ENCODE results near the gene CFAP99. TPM values are rescaled to one million over a fixed set of nuclear protein-coding genes. Genes with fewer than 3 reads are reported as not detected.

The CFAP99 gene
- total and polyA plus RNA-seq, 4 experiments from 2014 or later = 0.12 to 0.19 TPM; not detected in 2

DNA sequence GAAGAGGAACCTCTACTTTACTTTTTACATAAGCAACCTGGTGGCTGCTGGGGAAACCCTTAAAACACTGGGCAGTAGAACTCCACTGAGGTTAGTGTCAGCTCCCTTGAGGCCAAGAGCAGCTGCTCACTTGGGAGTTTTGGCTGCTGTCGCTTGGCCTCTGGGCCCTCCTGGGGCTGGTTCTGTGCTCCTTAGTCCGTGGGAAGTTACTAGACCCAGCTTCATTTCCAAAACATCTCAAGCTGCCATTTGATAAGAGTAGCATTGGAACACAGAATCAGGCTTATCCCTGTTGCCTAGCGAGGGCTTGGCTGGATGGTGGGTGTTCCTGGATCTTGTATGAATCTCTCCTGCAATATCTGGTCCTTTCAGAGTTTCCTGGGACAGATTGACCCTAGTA is 76.2 kb downstream of the CFAP99 start:
- Mint-ChIP-seq H3K9me3 (peaks cover 0 to 2% (median 0%) of the 10 kb centered on the region in 8 donors), H3K27me3 (no peaks in the 10 kb centered on the region), H3K27ac (peak overlapping the region in 3 of 7 donors; percentile 19 to 60 (median 35)), H3K36me3 (peaks cover 33 to 68% of the 10 kb centered on the region in 2 donors), H3K4me1 (peaks cover 6 to 13% (median 8%) of the 10 kb centered on the region in 4 donors), H3K4me3 (no peak overlapping the region)
- intact Hi-C loops (cut with micrococcal nuclease) = no loop called here
- no peaks in the 10 kb centered on the region for H3K27me3 ChIP-seq (ENCODE audit: insufficient read depth, low read length)
- no peak overlapping the region for H3K4me3 ChIP-seq (ENCODE audit: low read length in 2 of 2)
- H3K9me3 ChIP-seq (ENCODE audit: control insufficient read depth in 1 of 2, low read length in 2 of 2) = no peaks in the 10 kb centered on the region
- POLR2A ChIA-PET (ENCODE audit: partially characterized antibody) = interaction anchor here (1.3 to 1.4 kb wide), 2 partner anchors 10 to 26 kb away, joined by 3 to 4 read pairs; partner anchors contain the start of gene RNF4
- H3K4me1 ChIP-seq (ENCODE audit: insufficient read depth, low read length) = no peaks in the 10 kb centered on the region
- peaks cover 65% of the 10 kb centered on the region for H3K36me3 ChIP-seq (ENCODE audit: insufficient read depth, low read length)
- CTCF ChIA-PET (ENCODE audit: partially characterized antibody) = no interaction called here
- DNase-seq = no peak
- no peak overlapping the region for H3K27ac ChIP-seq (ENCODE audit: low read depth, low read length)

DNA sequence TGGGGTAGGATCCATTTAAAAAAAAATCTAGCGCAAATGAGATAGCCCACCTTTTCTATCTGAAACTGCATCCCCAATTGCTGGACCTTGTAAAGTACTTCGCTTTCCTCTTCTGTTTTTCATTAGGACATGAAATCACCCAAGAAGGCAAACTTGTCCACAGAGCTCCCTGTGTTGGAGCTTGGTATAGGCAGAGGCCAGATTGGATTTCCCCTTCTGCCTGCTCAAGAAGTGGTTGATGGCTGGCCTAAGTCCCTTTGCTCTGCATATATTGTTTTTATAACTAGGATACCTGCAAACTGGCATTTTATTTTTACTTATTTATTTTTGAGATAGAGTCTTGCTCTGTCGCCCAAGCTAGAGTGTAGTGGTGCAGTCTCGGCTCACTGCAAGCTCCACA is 78.6 kb downstream of the CFAP99 start:
- no peak overlapping the region for H3K4me3 Mint-ChIP-seq
- POLR2A ChIA-PET (ENCODE audit: partially characterized antibody) = interaction anchor here (1.4 kb wide), 1 partner anchor 11 kb away, joined by 3 read pairs; no protein-coding TSS in a partner anchor
- peaks cover 6 to 11% (median 6%) of the 10 kb centered on the region in 4 donors for H3K4me1 Mint-ChIP-seq

DNA sequence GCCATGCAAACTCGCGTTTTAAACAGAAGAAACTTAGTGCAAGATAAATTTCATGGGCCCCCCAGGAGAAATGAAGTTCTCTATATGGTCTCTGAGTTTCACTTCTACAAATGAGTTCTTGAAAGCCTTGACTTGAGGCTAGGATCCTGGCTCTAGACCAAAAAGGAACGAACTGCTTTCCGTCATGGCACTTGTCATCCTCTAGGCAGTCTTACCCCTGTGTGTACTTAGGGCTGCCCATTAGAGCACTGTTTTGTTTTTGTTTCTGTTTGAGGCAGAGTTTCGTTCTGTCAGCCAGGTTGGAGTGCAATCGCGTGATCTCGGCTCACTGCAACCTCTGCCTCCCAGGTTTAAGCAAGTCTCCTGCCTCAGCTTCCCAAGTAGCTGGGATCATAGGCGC is 79.2 kb downstream of the CFAP99 start:
- DNase-seq = no peak
- H3K4me1 ChIP-seq (ENCODE audit: insufficient read depth, low read length) = no peaks in the 10 kb centered on the region
- Mint-ChIP-seq H3K4me1 (peaks cover 2 to 11% (median 4%) of the 10 kb centered on the region in 4 donors), H3K36me3 (peaks cover 24 to 69% of the 10 kb centered on the region in 2 donors), H3K4me3 (no peak overlapping the region), H3K9me3 (peaks cover 0 to 2% (median 0%) of the 10 kb centered on the region in 8 donors), H3K27ac (peak overlapping the region in 1 of 7 donors; percentile 65), H3K27me3 (no peaks in the 10 kb centered on the region)
- H3K27ac ChIP-seq (ENCODE audit: low read depth, low read length) = no peak overlapping the region
- peaks cover 60% of the 10 kb centered on the region for H3K36me3 ChIP-seq (ENCODE audit: insufficient read depth, low read length)
- CTCF ChIA-PET (ENCODE audit: partially characterized antibody) = no interaction called here
- POLR2A ChIA-PET (ENCODE audit: partially characterized antibody) = no interaction called here
- H3K27me3 ChIP-seq (ENCODE audit: insufficient read depth, low read length) = no peaks in the 10 kb centered on the region
- no peak overlapping the region for H3K4me3 ChIP-seq (ENCODE audit: low read length in 2 of 2)
- H3K9me3 ChIP-seq (ENCODE audit: control insufficient read depth in 1 of 2, low read length in 2 of 2) = no peaks in the 10 kb centered on the region
- intact Hi-C loops (cut with micrococcal nuclease) = no loop called here

More for the DNA sequence above, 78.6 kb downstream of the CFAP99 start:
- CTCF ChIA-PET (ENCODE audit: partially characterized antibody) = no interaction called here
- Histone ChIP-seq H3K9me3 (ENCODE audit: control insufficient read depth in 1 of 2, low read length in 2 of 2) (no peaks in the 10 kb centered on the region), H3K4me3 (ENCODE audit: low read length in 2 of 2) (no peak overlapping the region), H3K27ac (ENCODE audit: low read depth, low read length) (no peak overlapping the region), H3K36me3 (ENCODE audit: insufficient read depth, low read length) (peaks cover 66% of the 10 kb centered on the region), H3K4me1 (ENCODE audit: insufficient read depth, low read length) (no peaks in the 10 kb centered on the region), H3K27me3 (ENCODE audit: insufficient read depth, low read length) (no peaks in the 10 kb centered on the region)
- H3K27ac Mint-ChIP-seq = peak overlapping the region in 2 of 7 donors; percentile 52 to 60
- intact Hi-C loops (cut with micrococcal nuclease) = no loop called here
- peaks cover 0 to 2% (median 0%) of the 10 kb centered on the region in 8 donors for H3K9me3 Mint-ChIP-seq
- H3K36me3 Mint-ChIP-seq = peaks cover 30 to 75% of the 10 kb centered on the region in 2 donors
- no peak for DNase-seq
- no peaks in the 10 kb centered on the region for H3K27me3 Mint-ChIP-seq

DNA sequence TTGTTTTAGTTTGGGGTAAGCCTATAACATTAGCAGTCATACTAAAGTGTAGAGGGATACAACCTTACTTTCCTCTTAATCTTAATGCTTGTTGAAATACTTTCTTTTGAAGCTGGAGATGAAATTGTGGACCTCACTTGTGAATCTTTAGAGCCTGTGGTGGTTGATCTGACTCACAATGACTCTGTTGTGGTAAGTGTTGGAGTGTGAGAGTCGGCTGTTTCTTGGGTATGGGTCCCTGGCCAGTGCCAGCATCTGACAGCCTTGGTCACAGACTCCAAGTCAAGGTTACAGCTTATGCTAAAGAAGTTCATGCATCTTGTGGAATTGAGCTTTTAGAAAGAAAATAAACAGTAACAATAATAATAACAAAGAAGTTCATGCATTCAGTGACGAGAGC is 81.8 kb downstream of the CFAP99 start:
- peaks cover 0 to 19% (median 10%) of the 10 kb centered on the region in 4 donors for H3K4me1 Mint-ChIP-seq
- Histone ChIP-seq H3K36me3 (ENCODE audit: insufficient read depth, low read length) (peaks cover 56% of the 10 kb centered on the region), H3K4me1 (ENCODE audit: insufficient read depth, low read length) (no peaks in the 10 kb centered on the region), H3K4me3 (ENCODE audit: low read length in 2 of 2) (no peak overlapping the region), H3K27me3 (ENCODE audit: insufficient read depth, low read length) (no peaks in the 10 kb centered on the region), H3K9me3 (ENCODE audit: control insufficient read depth in 1 of 2, low read length in 2 of 2) (no peaks in the 10 kb centered on the region), H3K27ac (ENCODE audit: low read depth, low read length) (no peak overlapping the region)
- H3K27me3 Mint-ChIP-seq = no peaks in the 10 kb centered on the region
- H3K9me3 Mint-ChIP-seq = peaks cover 0 to 2% (median 0%) of the 10 kb centered on the region in 8 donors
- H3K36me3 Mint-ChIP-seq = peaks cover 16 to 71% of the 10 kb centered on the region in 2 donors
- H3K27ac Mint-ChIP-seq = peak overlapping the region in 2 of 7 donors; percentile 12 to 50
- no peak overlapping the region for H3K4me3 Mint-ChIP-seq
- DNase-seq = no peak
- ChIA-PET POLR2A (ENCODE audit: partially characterized antibody) (interaction anchor here (0.5 kb wide), 1 partner anchor 36 kb away, joined by 3 read pairs; the partner anchor contains the start of gene FAM193A), CTCF (ENCODE audit: partially characterized antibody) (no interaction called here)
- intact Hi-C loops (cut with micrococcal nuclease) = loop anchor here (5.0 kb wide), 1 partner anchor 33 kb away; the partner anchor contains the start of gene RNF4

DNA sequence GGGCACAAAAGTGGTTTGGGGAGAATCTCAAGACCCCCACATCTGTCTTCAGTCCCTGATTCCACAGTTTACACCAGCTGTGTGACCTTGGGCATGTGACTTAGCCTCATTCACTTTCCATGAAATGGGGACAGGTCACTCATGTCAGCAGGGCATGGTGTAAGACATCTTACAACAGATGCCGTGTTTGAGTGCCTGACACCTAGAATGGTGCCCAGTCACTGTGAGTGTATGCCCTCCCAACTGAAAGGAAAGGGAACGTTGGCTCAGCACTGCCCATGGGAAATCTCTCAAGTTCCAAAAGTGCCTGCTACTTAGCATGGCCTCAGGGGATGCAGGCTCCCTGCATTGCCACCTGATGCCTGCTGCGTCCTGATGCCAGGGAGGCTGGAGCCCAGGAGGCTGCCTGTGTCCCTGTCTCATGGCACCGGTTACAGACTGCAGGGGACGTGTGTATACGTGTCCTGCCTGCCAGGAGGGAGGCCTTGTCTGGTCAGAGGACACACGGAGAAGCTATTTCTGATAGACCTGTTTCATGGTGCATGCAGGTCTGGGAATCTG is 82.4 kb downstream of the CFAP99 start:
- H3K27ac Mint-ChIP-seq = peak overlapping the region in 3 of 7 donors; percentile 50 to 78 (median 68)
- H3K36me3 Mint-ChIP-seq = peaks cover 16 to 69% of the 10 kb centered on the region in 2 donors

DNA sequence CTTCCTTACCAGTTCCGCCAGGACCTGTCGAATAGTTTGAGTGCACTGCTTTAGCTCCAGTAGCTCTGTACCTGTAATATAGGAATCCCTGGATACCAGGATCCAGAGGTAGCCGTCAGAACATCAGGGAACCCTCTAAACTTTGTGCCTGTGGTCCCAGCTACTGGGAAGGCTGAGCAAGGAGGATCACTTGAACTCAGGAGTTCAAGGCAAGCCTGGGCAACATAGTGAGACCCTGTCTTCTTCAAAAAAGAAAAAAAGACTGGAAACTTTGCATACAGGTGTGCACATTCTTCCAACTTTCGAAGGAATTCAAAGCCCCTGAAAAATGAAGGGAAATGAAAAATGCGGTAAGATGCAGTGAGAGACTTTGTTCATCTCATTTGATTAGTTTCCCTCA is 85.1 kb downstream of the CFAP99 start:
- Histone ChIP-seq H3K27ac (ENCODE audit: low read depth, low read length) (no peak overlapping the region), H3K4me1 (ENCODE audit: insufficient read depth, low read length) (no peaks in the 10 kb centered on the region), H3K27me3 (ENCODE audit: insufficient read depth, low read length) (no peaks in the 10 kb centered on the region), H3K36me3 (ENCODE audit: insufficient read depth, low read length) (peaks cover 49% of the 10 kb centered on the region), H3K9me3 (ENCODE audit: control insufficient read depth in 1 of 2, low read length in 2 of 2) (no peaks in the 10 kb centered on the region), H3K4me3 (ENCODE audit: low read length in 2 of 2) (no peak overlapping the region)
- no peak for DNase-seq
- peak overlapping the region in 4 of 7 donors; percentile 5 to 60 (median 38) for H3K27ac Mint-ChIP-seq
- no peaks in the 10 kb centered on the region for H3K9me3 Mint-ChIP-seq
- H3K27me3 Mint-ChIP-seq = no peaks in the 10 kb centered on the region
- peaks cover 6 to 34% (median 19%) of the 10 kb centered on the region in 4 donors for H3K4me1 Mint-ChIP-seq
- intact Hi-C loops (cut with micrococcal nuclease) = loop anchor here (5.0 kb wide), 1 partner anchor 37 kb away; the partner anchor contains the start of gene RNF4
- CTCF ChIA-PET (ENCODE audit: partially characterized antibody) = interaction anchor here (1.0 kb wide), 1 partner anchor 9 kb away, joined by 4 read pairs; no protein-coding TSS in a partner anchor
- peaks cover 19 to 66% of the 10 kb centered on the region in 2 donors for H3K36me3 Mint-ChIP-seq
- no peak overlapping the region for H3K4me3 Mint-ChIP-seq
- POLR2A ChIA-PET (ENCODE audit: partially characterized antibody) = interaction anchor here (0.6 to 1.9 kb wide), 3 partner anchors 11 to 462 kb away, joined by 3 to 7 read pairs (median 3); partner anchors contain the start of gene RNF4

More for the DNA sequence above, 82.4 kb downstream of the CFAP99 start:
- peaks cover 0 to 19% (median 11%) of the 10 kb centered on the region in 4 donors for H3K4me1 Mint-ChIP-seq
- no peaks in the 10 kb centered on the region for H3K9me3 ChIP-seq (ENCODE audit: control insufficient read depth in 1 of 2, low read length in 2 of 2)
- no peak for DNase-seq
- ChIA-PET CTCF (ENCODE audit: partially characterized antibody) (no interaction called here), POLR2A (ENCODE audit: partially characterized antibody) (no interaction called here)
- H3K4me3 ChIP-seq (ENCODE audit: low read length in 2 of 2) = no peak overlapping the region
- no peak overlapping the region for H3K4me3 Mint-ChIP-seq
- peaks cover 0 to 2% (median 0%) of the 10 kb centered on the region in 8 donors for H3K9me3 Mint-ChIP-seq
- no peaks in the 10 kb centered on the region for H3K27me3 Mint-ChIP-seq
- H3K4me1 ChIP-seq (ENCODE audit: insufficient read depth, low read length) = no peaks in the 10 kb centered on the region
- intact Hi-C loops (cut with micrococcal nuclease) = loop anchor here (5.0 kb wide), 1 partner anchor 34 kb away; the partner anchor contains the start of gene RNF4
- H3K36me3 ChIP-seq (ENCODE audit: insufficient read depth, low read length) = peaks cover 56% of the 10 kb centered on the region
- no peaks in the 10 kb centered on the region for H3K27me3 ChIP-seq (ENCODE audit: insufficient read depth, low read length)
- H3K27ac ChIP-seq (ENCODE audit: low read depth, low read length) = no peak overlapping the region

DNA sequence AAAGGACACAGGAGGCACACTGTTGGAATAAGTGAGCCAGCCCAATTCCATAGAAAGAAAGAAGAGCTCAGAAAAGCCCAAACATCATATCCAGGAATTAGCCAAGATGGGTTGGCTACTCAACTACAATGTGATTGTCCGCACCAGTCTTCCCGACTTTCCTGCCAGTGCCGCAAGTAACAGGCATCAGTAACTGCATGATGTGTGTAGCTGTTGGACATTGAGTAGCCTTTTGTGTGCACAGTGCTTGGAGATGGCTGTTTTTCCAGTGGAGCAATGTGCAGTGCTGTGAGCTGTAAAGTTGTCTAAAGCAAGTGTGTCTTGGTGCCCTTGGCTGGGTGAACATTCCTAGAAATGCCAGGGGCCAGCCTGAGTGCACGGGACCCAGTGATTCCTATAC is 88.5 kb downstream of the CFAP99 start:
- no peaks in the 10 kb centered on the region for H3K27me3 Mint-ChIP-seq
- H3K4me1 Mint-ChIP-seq = peaks cover 11 to 48% (median 26%) of the 10 kb centered on the region in 4 donors
- H3K36me3 ChIP-seq (ENCODE audit: insufficient read depth, low read length) = peaks cover 44% of the 10 kb centered on the region
- intact Hi-C loops (cut with micrococcal nuclease) = no loop called here
- no peak overlapping the region for H3K4me3 Mint-ChIP-seq
- ChIA-PET CTCF (ENCODE audit: partially characterized antibody) (interaction anchor here (1.3 kb wide), 1 partner anchor 23 kb away, joined by 5 read pairs; no protein-coding TSS in a partner anchor), POLR2A (ENCODE audit: partially characterized antibody) (no interaction called here)
- H3K9me3 Mint-ChIP-seq = peaks cover 0 to 2% (median 0%) of the 10 kb centered on the region in 8 donors
- no peak overlapping the region for H3K4me3 ChIP-seq (ENCODE audit: low read length in 2 of 2)
- DNase-seq = no peak
- no peak overlapping the region for H3K27ac ChIP-seq (ENCODE audit: low read depth, low read length)
- H3K27ac Mint-ChIP-seq = peak overlapping the region in 5 of 7 donors; percentile 0 to 61 (median 55)
- H3K36me3 Mint-ChIP-seq = peaks cover 24 to 63% of the 10 kb centered on the region in 2 donors
- H3K9me3 ChIP-seq (ENCODE audit: control insufficient read depth in 1 of 2, low read length in 2 of 2) = no peaks in the 10 kb centered on the region
- peaks cover 5% of the 10 kb centered on the region for H3K4me1 ChIP-seq (ENCODE audit: insufficient read depth, low read length)
- no peaks in the 10 kb centered on the region for H3K27me3 ChIP-seq (ENCODE audit: insufficient read depth, low read length)

Measured in CD4-positive, alpha-beta memory T cell (primary cell).